HG03025 (cell line): ENCODE results near the gene GOLGA6L7.
"Not testable (repeated sequence)": the region's sequence is repeated elsewhere in the genome, so short reads cannot be mapped to it uniquely, and the experiment has no call there.

Experiments
- ATAC-seq: cut with Tn5 transposase; IDR thresholded peaks from one replicate; pipeline ENCODE4 v1.9.1; 2021; ENCODE audit warnings: mild to moderate bottlenecking, moderate library complexity; ENCODE audit not compliant: unreplicated experiment, low FRiP score

GOLGA6L7 gene

GRCh38 chr15:28885128-28885629, 36.7 kb upstream of the GOLGA6L7 start:
- ATAC-seq: no peak

- no peak for ATAC-seq
These were observed 35.9 kb upstream of the GOLGA6L7 start for GRCh38 chr15:28884151-28884940.

GRCh38 chr15:28881600-28881999, 33.2 kb upstream of the GOLGA6L7 start:
- ATAC-seq: no peak

- no peak for ATAC-seq
These were observed 32.7 kb upstream of the GOLGA6L7 start for GRCh38 chr15:28881170-28881569.

GRCh38 chr15:28880680-28881079, 32.2 kb upstream of the GOLGA6L7 start:
- no peak for ATAC-seq

- ATAC-seq: no peak
These were observed 31.1 kb upstream of the GOLGA6L7 start for GRCh38 chr15:28879551-28879950.

- ATAC-seq: no peak
These were observed 29.8 kb upstream of the GOLGA6L7 start for GRCh38 chr15:28878209-28878608.

GRCh38 chr15:28876845-28877185, 28.4 kb upstream of the GOLGA6L7 start:
- ATAC-seq: no peak

GRCh38 chr15:28876131-28876844, 27.8 kb upstream of the GOLGA6L7 start:
- ATAC-seq: no peak

GRCh38 chr15:28875461-28876000, 27.1 kb upstream of the GOLGA6L7 start:
- no peak for ATAC-seq

- ATAC-seq: no peak
These were observed 25.2 kb upstream of the GOLGA6L7 start for GRCh38 chr15:28873585-28874190.

GRCh38 chr15:28873006-28873405, 24.6 kb upstream of the GOLGA6L7 start:
- ATAC-seq: no peak

GRCh38 chr15:28871168-28871567, 22.7 kb upstream of the GOLGA6L7 start:
- ATAC-seq: no peak

- ATAC-seq: no peak
These were observed 20.4 kb upstream of the GOLGA6L7 start for GRCh38 chr15:28868744-28869345.

GRCh38 chr15:28861589-28862293, 13.3 kb upstream of the GOLGA6L7 start:
- ATAC-seq: not testable (repeated sequence)

GRCh38 chr15:28861031-28861534, 12.6 kb upstream of the GOLGA6L7 start:
- ATAC-seq: no peak

- ATAC-seq: not testable (repeated sequence)
These were observed 6.1 kb upstream of the GOLGA6L7 start for GRCh38 chr15:28854578-28854977.

- not testable (repeated sequence) for ATAC-seq
These were observed 5.2 kb upstream of the GOLGA6L7 start for GRCh38 chr15:28853654-28854053.

- not testable (repeated sequence) for ATAC-seq
These were observed 1.3 kb upstream of the GOLGA6L7 start for GRCh38 chr15:28849766-28850165.

- ATAC-seq: not testable (repeated sequence)
These were observed 827 bp upstream of the GOLGA6L7 start for GRCh38 chr15:28849271-28849670.
